ENCODE results near the gene EHD4.

- TF ChIP-seq SUZ12 (IDR thresholded peaks at IDR 0.05; ENCODE audit: extremely low read depth, insufficient read depth, insufficient read length): no peak
- TF ChIP-seq YY1 (IDR thresholded peaks at IDR 0.05; ENCODE audit: insufficient read depth, insufficient read length): no peak
- no peak for TF ChIP-seq ZNF274 (IDR thresholded peaks at IDR 0.05; ENCODE audit: low read depth, low read length)
These were observed 25.5 kb upstream of the EHD4 start for GRCh38 chr15:41997845-41998244.
